Stomach (tissue), 9 donors: ENCODE measurements around the gene NOC2L. TPM values are rescaled to one million over a fixed set of nuclear protein-coding genes. Genes with fewer than 3 reads are reported as not detected.

ENCODE experiments used
- DNase-seq, 2 donors: peaks; one replicate each; pipeline versions ENCODE4 v3.0.0 to v3.0.0-alpha.2; 2013 to 2019
- H3K27ac ChIP-seq, 5 donors: fragments of 200-600 bp in 4 of 5; sonication (generic) in 4 of 5; one replicate each; pipeline ENCODE4 v1.5.1; 2013 to 2019; ENCODE audit warnings: mild to moderate bottlenecking in 1 of 5, moderate library complexity in 1 of 5
- H3K27me3 ChIP-seq, 3 donors: fragments of 200-600 bp; sonication (generic); one replicate each; pipeline ENCODE4 v1.5.1; 2017 to 2019; ENCODE audit warnings: mixed run types in 1 of 3
- H3K36me3 ChIP-seq, 4 donors: fragments of 200-600 bp; sonication (generic); 1 replicate in 3 of 4; 2 replicates in 1 of 4; pipeline ENCODE4 v1.5.1; 2016 to 2019
- H3K4me1 ChIP-seq, 4 donors: fragments of 200-600 bp; sonication (generic); one replicate each; pipeline ENCODE4 v1.5.1; 2016 to 2019
- H3K4me3 ChIP-seq, 4 donors: fragments of 200-600 bp; sonication (generic) in 3 of 4; one replicate each; pipeline ENCODE4 v1.5.1; 2016 to 2019; ENCODE audit warnings: mild to moderate bottlenecking in 1 of 4
- H3K9me3 ChIP-seq, 4 donors: fragments of 200-600 bp; sonication (generic); one replicate each; pipeline ENCODE4 v1.5.1; 2016 to 2019
- EP300 ChIP-seq: sonication (generic); formaldehyde crosslinking; IDR thresholded peaks from one replicate; pipeline ENCODE4 v1.6.1; 2017; ENCODE audit warnings: antibody characterized with exemption
- POLR2A ChIP-seq, 4 donors: fragments of 450-650 bp; IDR thresholded peaks; one replicate each; pipeline ENCODE4 v1.6.1; 2016; ENCODE audit warnings: antibody characterized with exemption in 4 of 4, control low read depth in 2 of 4, mild to moderate bottlenecking in 1 of 4, moderate library complexity in 1 of 4
- POLR2AphosphoS5 ChIP-seq, 3 donors: sonication (generic); formaldehyde crosslinking; IDR thresholded peaks; one replicate each; pipeline ENCODE4 v1.6.1; 2016; ENCODE audit warnings: antibody characterized with exemption in 3 of 3
- WGBS, 5 donors: extraction: QIAGEN DNeasy Blood & Tissue Kit in 3 of 5; methylation state at CpG; one replicate each; pipeline versions ENCODE4 v1.1.5 to v1.1.7; 2013 to 2018; 5-methylcytosine and 5-hydroxymethylcytosine counted together
- intact Hi-C: fragments of 100-400 bp; cut with DNase I; formaldehyde crosslinking; loops from one replicate; pipeline ENCODE4 v1.15.1; 2023; ENCODE audit warnings: low total_unique reads
- polyA plus RNA-seq, 3 donors: library from polyadenylated mRNA; stranded (reverse); fragments of 200-250 nt; gene quantifications; one replicate each; pipeline ENCODE4 v1.2.3, GENCODE V29; 2013
- small RNA-seq, 4 donors: library from RNA; depleted of rRNA; stranded (forward); fragments of <200 nt; gene quantifications; one replicate each; pipeline ENCODE3, GENCODE V24; 2016
- total RNA-seq, 5 donors: library from RNA; depleted of rRNA; stranded (reverse); fragments of >200 nt; gene quantifications; one replicate each; pipeline versions ENCODE4 v1.1.0 to v1.2.3, GENCODE V29; 2014 to 2016
- TF ChIP-seq, protein P1 (sequence below), 7 experiments: fragments of 450-650 bp in 4 of 7; fragments of 200-600 bp in 3 of 7; sonication (generic) in 3 of 7; IDR thresholded peaks; one replicate each; pipeline ENCODE4 v1.5.1; 2016 to 2019; ENCODE audit warnings: antibody characterized with exemption in 7 of 7, control low read depth in 2 of 7, mild to moderate bottlenecking in 1 of 7
- donor health status: healthy with polysubstance abuse.
- donor health status: Bipolar disorder and iron deficiency.
- donor health status: healthy.

Gene NOC2L
- total and polyA plus RNA-seq, 8 donors = 30.4 to 69.2 (median 45.2) TPM

DNA sequence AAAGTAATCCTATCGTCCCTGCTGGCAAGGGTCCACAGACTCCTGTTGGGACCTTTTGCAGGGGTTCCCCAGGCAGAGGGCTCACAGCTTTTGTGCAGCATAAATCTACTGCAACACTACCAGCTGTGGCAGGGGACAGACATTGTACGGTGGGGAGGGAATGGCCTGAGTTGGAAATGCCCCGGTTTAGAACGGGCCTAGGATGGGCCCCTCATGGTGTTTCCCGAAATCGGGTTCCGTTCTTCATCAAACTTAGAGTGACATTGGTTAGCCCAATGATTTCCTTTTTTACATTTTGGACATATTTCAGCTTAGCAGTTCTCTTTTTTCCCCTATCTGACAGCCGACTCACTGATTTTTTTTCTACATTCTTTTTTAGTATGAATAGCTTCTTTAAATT is 61.8 kb downstream of the NOC2L start:
- DNase-seq = no peak
- TF ChIP-seq POLR2AphosphoS5 (IDR thresholded peaks at IDR 0.05) (no peak), EP300 (no peak), POLR2A (IDR thresholded peaks at IDR 0.05) (no peak)
- TF ChIP-seq, protein P1, sequence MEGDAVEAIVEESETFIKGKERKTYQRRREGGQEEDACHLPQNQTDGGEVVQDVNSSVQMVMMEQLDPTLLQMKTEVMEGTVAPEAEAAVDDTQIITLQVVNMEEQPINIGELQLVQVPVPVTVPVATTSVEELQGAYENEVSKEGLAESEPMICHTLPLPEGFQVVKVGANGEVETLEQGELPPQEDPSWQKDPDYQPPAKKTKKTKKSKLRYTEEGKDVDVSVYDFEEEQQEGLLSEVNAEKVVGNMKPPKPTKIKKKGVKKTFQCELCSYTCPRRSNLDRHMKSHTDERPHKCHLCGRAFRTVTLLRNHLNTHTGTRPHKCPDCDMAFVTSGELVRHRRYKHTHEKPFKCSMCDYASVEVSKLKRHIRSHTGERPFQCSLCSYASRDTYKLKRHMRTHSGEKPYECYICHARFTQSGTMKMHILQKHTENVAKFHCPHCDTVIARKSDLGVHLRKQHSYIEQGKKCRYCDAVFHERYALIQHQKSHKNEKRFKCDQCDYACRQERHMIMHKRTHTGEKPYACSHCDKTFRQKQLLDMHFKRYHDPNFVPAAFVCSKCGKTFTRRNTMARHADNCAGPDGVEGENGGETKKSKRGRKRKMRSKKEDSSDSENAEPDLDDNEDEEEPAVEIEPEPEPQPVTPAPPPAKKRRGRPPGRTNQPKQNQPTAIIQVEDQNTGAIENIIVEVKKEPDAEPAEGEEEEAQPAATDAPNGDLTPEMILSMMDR (IDR thresholded peaks at IDR 0.05) = no peak
- H3K4me3 ChIP-seq = no peak overlapping the region
- H3K36me3 ChIP-seq = no peaks in the 10 kb centered on the region
- H3K27me3 ChIP-seq = peaks cover 0 to 34% (median 0%) of the 10 kb centered on the region in 3 donors
- H3K9me3 ChIP-seq = no peaks in the 10 kb centered on the region
- H3K27ac ChIP-seq = no peak overlapping the region
- WGBS, 5 donors = 52 to 66% (median 58%) methylated on average over 8 of the region's 8 CpGs
- no peaks in the 10 kb centered on the region for H3K4me1 ChIP-seq
- intact Hi-C loops = no loop called here

Small RNA genes lying within 50 kb of the gene (small RNA-seq; reads per million reads assigned to genes)
- gene AL645608.3 (0 reads per million in 4 donors), gene AL645608.4 (0 reads per million in 4 donors)

Other genes with a start within 250 kb of the NOC2L start
- 1 to 10 TPM in 4 of 5 donors, not detected in 1; 3.6 to 9.8 (median 4.7) TPM for gene SAMD11, start 35.3 kb downstream of the NOC2L start, total RNA-seq
- 10 to 100 TPM in 1 of 3 donors, 1 to 10 TPM in 2; 3.5 to 23.3 (median 4.3) TPM for gene SAMD11, start 35.3 kb downstream of the NOC2L start, polyA plus RNA-seq
- gene KLHL17, start 1.3 kb upstream of the NOC2L start, total RNA-seq = 10 to 100 TPM in 2 of 5 donors, 1 to 10 TPM in 3; 1.7 to 99.9 (median 8.1) TPM
- gene KLHL17, start 1.3 kb upstream of the NOC2L start, polyA plus RNA-seq = 10 to 100 TPM in 1 of 3 donors, 1 to 10 TPM in 2; 6.0 to 19.3 (median 7.2) TPM
- 10 to 100 TPM in 1 of 5 donors, under 1 TPM in 3, not detected in 1; 0.29 to 29.2 (median 0.50) TPM for gene PLEKHN1, start 7.2 kb upstream of the NOC2L start, total RNA-seq
- 10 to 100 TPM in 1 of 3 donors, 1 to 10 TPM in 1, not detected in 1; 2.9 to 13.6 TPM for gene PLEKHN1, start 7.2 kb upstream of the NOC2L start, polyA plus RNA-seq
- gene PERM1, start 22.8 kb upstream of the NOC2L start, total RNA-seq = under 1 TPM in 1 of 5 donors, not detected in 4; 0.43 TPM
- under 1 TPM; 0.37 to 0.88 (median 0.46) TPM for gene PERM1, start 22.8 kb upstream of the NOC2L start, polyA plus RNA-seq
- 100 to 1,000 TPM in 1 of 5 donors, 10 to 100 TPM in 3, not detected in 1; 14.9 to 212 (median 60.8) TPM for gene HES4, start 40.8 kb upstream of the NOC2L start, total RNA-seq
- gene HES4, start 40.8 kb upstream of the NOC2L start, polyA plus RNA-seq = 10 to 100 TPM in 2 of 3 donors, 1 to 10 TPM in 1; 4.0 to 29.3 (median 13.4) TPM
- 10 to 100 TPM; 16.3 to 84.6 (median 19.3) TPM for gene ISG15, start 54.2 kb upstream of the NOC2L start, total RNA-seq
- 100 to 1,000 TPM in 1 of 3 donors, 10 to 100 TPM in 2; 78.1 to 105 (median 97.1) TPM for gene ISG15, start 54.2 kb upstream of the NOC2L start, polyA plus RNA-seq
- gene AGRN, start 60.9 kb upstream of the NOC2L start, total RNA-seq = 100 to 1,000 TPM in 2 of 5 donors, 10 to 100 TPM in 3; 38.0 to 459 (median 77.8) TPM
- gene AGRN, start 60.9 kb upstream of the NOC2L start, polyA plus RNA-seq = 10 to 100 TPM in 2 of 3 donors, 1 to 10 TPM in 1; 3.5 to 33.7 (median 31.9) TPM
- gene RNF223, start 115.0 kb upstream of the NOC2L start, total RNA-seq = 1 to 10 TPM in 2 of 5 donors, not detected in 3; 1.4 to 5.9 TPM
- 1 to 10 TPM; 3.2 to 8.1 (median 3.4) TPM for gene RNF223, start 115.0 kb upstream of the NOC2L start, polyA plus RNA-seq
- 10 to 100 TPM; 15.8 to 67.0 (median 33.8) TPM for gene C1orf159, start 156.8 kb upstream of the NOC2L start, total RNA-seq
- gene C1orf159, start 156.8 kb upstream of the NOC2L start, polyA plus RNA-seq = 10 to 100 TPM; 10.2 to 17.1 (median 12.8) TPM
- gene TTLL10, start 214.6 kb upstream of the NOC2L start, total RNA-seq = 1 to 10 TPM in 1 of 5 donors, not detected in 4; 6.4 TPM
- gene TTLL10, start 214.6 kb upstream of the NOC2L start, polyA plus RNA-seq = under 1 TPM in 2 of 3 donors, not detected in 1; 0.13 to 0.46 TPM
- 10 to 100 TPM in 1 of 5 donors, 1 to 10 TPM in 1, not detected in 3; 1.7 to 11.9 TPM for gene TNFRSF18, start 247.3 kb upstream of the NOC2L start, total RNA-seq
- gene TNFRSF18, start 247.3 kb upstream of the NOC2L start, polyA plus RNA-seq = 1 to 10 TPM in 1 of 3 donors, under 1 TPM in 1, not detected in 1; 0.37 to 3.6 TPM